Panc1 (cell line): ENCODE data around the gene PDZD4. TPM values are rescaled to one million over a fixed set of nuclear protein-coding genes. Genes with fewer than 3 reads are reported as not detected.

Experiments used
- ATAC-seq: fragments of 200-7000 bp; cut with Tn5 transposase; 2 replicates; pipeline ENCODE4 v1.9.1; 2020; ENCODE audit warnings: mild to moderate bottlenecking, moderate library complexity
- BruUV-seq: library from RNA; stranded (reverse); fragments of 400-500 nt; replicated peaks from 2 replicates; lab custom pipeline; 2021; lab: Mats Ljungman, UMichigan
- CTCF ChIA-PET: fragments of 300-600 bp; sonication (Branson Sonifier 250); formaldehyde crosslinking; loops from one replicate; lab custom pipeline; 2022; ENCODE audit warnings: antibody characterized with exemption; lab: Charles Lee
- POLR2A ChIA-PET: fragments of 300-600 bp; sonication (Branson Sonifier 250); formaldehyde crosslinking; loops from one replicate; lab custom pipeline; 2022; ENCODE audit warnings: antibody characterized with exemption; lab: Charles Lee
- DNase-seq: peaks from one replicate; pipeline ENCODE4 v3.0.0-alpha.2; 2010; ENCODE audit warnings: low read depth, low spot score
- H3K27ac ChIP-seq: 2 replicates; pipeline ENCODE4 v1.5.1; 2011; ENCODE audit warnings: mild to moderate bottlenecking, low read length, inconsistent platforms
- H3K27me3 ChIP-seq: fragments of 200-500 bp; sonication (Bioruptor generic); 2 replicates; pipeline ENCODE4 v1.6.0; 2014; ENCODE audit warnings: low read length, inconsistent platforms; ENCODE audit not compliant: control insufficient read depth, insufficient read depth
- H3K36me3 ChIP-seq: fragments of 200-500 bp; sonication (Bioruptor generic); 2 replicates; pipeline ENCODE4 v1.5.1; 2014; ENCODE audit warnings: inconsistent platforms, mild to moderate bottlenecking, low read length, moderate library complexity; ENCODE audit not compliant: control insufficient read depth, insufficient read depth
- H3K4me1 ChIP-seq: 2 replicates; pipeline ENCODE4 v1.5.1; 2011; ENCODE audit warnings: inconsistent platforms, mild to moderate bottlenecking, low read length, moderate library complexity; ENCODE audit not compliant: control insufficient read depth, insufficient read depth
- H3K4me3 ChIP-seq, 2 experiments: 2 replicates each; pipeline ENCODE4 v1.5.1; 2011 to 2012; ENCODE audit warnings: low read depth in 2 of 2, low read length in 2 of 2, mild to moderate bottlenecking in 2 of 2, inconsistent platforms in 1 of 2, moderate library complexity in 1 of 2
- H3K9me3 ChIP-seq: fragments of 200-500 bp; sonication (Bioruptor generic); 2 replicates; pipeline ENCODE4 v1.5.1; 2014; ENCODE audit warnings: low read depth, mild to moderate bottlenecking, inconsistent platforms, low read length, moderate library complexity; ENCODE audit not compliant: control insufficient read depth, insufficient read depth
- POLR2AphosphoS5 ChIP-seq: IDR thresholded peaks from 2 replicates; pipeline ENCODE4 v1.6.1; 2012; ENCODE audit warnings: mild to moderate bottlenecking, low read depth, low read length, moderate library complexity
- SIN3A ChIP-seq: IDR thresholded peaks from 2 replicates; pipeline ENCODE4 v1.6.1; 2012; ENCODE audit warnings: low read depth, mild to moderate bottlenecking, low read length, moderate library complexity, borderline replicate concordance; ENCODE audit not compliant: insufficient read depth
- TCF7L2 ChIP-seq: IDR thresholded peaks from 2 replicates; pipeline ENCODE4 v1.6.1; 2011; ENCODE audit warnings: mild to moderate bottlenecking, low read depth, low read length, inconsistent platforms
- in situ Hi-C: cut with HindIII; loops from 2 replicates; pipeline ENCODE4 v1.10.0; 2016; ENCODE audit warnings: low sequenced_read_pairs, low pct_unique_long_range_greater_than_20kb
- intact Hi-C: fragments of 100-400 bp; cut with micrococcal nuclease; formaldehyde crosslinking; loops from one replicate; pipeline ENCODE4 v1.10.0; 2022; ENCODE audit not compliant: unreplicated experiment
- total RNA-seq: library from RNA; stranded (reverse); gene quantifications from one replicate; pipeline ENCODE4 v1.2.1, GENCODE V29; 2021; ENCODE audit not compliant: unreplicated experiment
- TF ChIP-seq, protein P1 (sequence below): fragments of 450-650 bp; IDR thresholded peaks from 2 replicates; pipeline ENCODE4 v1.5.1; 2017; ENCODE audit warnings: mild to moderate bottlenecking
- TF ChIP-seq, protein P2 (sequence below), 2 experiments: IDR thresholded peaks; 2 replicates each; pipeline ENCODE4 v1.6.1; 2011 to 2012; ENCODE audit warnings: low read depth in 2 of 2, control low read depth in 1 of 2, low read length in 1 of 2, mild to moderate bottlenecking in 1 of 2, moderate library complexity in 1 of 2; ENCODE audit not compliant: insufficient read depth in 1 of 2

PDZD4 gene
- total RNA-seq, 1 experiment from 2014 or later: 37.2 TPM

DNA sequence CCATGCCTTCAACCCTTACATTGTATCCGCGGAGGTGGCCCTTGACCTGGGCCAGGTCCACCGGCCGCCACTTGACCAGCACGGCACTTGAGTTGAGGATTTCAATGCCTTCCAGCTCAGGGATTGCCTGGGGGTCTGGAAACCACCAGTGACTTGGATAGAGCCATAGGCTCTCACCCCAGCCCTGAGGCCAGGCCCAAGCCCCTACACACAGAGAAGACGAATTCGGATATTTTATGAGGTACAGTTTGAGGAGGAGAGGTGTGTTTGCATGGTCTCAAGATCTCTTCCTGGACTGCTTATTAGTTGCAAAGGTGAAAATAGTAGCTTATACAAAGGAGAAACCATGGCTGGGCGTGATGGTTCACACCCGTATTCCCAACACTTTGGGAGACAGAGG is 35.3 kb upstream of the PDZD4 start:
- ATAC-seq (no peak), DNase-seq (no peak)
- no peaks in the 10 kb centered on the region for H3K9me3 ChIP-seq
- no peaks in the 10 kb centered on the region for H3K4me1 ChIP-seq
- H3K36me3 ChIP-seq: no peaks in the 10 kb centered on the region
- intact Hi-C loops: no loop called here
- CTCF ChIA-PET: no interaction called here
- no peak overlapping the region for H3K4me3 ChIP-seq
- no peak overlapping the region for H3K27ac ChIP-seq
- POLR2A ChIA-PET: no interaction called here
- no peak for TF ChIP-seq SIN3A
- TF ChIP-seq, protein P1, sequence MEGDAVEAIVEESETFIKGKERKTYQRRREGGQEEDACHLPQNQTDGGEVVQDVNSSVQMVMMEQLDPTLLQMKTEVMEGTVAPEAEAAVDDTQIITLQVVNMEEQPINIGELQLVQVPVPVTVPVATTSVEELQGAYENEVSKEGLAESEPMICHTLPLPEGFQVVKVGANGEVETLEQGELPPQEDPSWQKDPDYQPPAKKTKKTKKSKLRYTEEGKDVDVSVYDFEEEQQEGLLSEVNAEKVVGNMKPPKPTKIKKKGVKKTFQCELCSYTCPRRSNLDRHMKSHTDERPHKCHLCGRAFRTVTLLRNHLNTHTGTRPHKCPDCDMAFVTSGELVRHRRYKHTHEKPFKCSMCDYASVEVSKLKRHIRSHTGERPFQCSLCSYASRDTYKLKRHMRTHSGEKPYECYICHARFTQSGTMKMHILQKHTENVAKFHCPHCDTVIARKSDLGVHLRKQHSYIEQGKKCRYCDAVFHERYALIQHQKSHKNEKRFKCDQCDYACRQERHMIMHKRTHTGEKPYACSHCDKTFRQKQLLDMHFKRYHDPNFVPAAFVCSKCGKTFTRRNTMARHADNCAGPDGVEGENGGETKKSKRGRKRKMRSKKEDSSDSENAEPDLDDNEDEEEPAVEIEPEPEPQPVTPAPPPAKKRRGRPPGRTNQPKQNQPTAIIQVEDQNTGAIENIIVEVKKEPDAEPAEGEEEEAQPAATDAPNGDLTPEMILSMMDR: no peak
- no peak for TF ChIP-seq TCF7L2
- no peak for TF ChIP-seq POLR2AphosphoS5
- TF ChIP-seq, protein P2, sequence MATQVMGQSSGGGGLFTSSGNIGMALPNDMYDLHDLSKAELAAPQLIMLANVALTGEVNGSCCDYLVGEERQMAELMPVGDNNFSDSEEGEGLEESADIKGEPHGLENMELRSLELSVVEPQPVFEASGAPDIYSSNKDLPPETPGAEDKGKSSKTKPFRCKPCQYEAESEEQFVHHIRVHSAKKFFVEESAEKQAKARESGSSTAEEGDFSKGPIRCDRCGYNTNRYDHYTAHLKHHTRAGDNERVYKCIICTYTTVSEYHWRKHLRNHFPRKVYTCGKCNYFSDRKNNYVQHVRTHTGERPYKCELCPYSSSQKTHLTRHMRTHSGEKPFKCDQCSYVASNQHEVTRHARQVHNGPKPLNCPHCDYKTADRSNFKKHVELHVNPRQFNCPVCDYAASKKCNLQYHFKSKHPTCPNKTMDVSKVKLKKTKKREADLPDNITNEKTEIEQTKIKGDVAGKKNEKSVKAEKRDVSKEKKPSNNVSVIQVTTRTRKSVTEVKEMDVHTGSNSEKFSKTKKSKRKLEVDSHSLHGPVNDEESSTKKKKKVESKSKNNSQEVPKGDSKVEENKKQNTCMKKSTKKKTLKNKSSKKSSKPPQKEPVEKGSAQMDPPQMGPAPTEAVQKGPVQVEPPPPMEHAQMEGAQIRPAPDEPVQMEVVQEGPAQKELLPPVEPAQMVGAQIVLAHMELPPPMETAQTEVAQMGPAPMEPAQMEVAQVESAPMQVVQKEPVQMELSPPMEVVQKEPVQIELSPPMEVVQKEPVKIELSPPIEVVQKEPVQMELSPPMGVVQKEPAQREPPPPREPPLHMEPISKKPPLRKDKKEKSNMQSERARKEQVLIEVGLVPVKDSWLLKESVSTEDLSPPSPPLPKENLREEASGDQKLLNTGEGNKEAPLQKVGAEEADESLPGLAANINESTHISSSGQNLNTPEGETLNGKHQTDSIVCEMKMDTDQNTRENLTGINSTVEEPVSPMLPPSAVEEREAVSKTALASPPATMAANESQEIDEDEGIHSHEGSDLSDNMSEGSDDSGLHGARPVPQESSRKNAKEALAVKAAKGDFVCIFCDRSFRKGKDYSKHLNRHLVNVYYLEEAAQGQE (IDR thresholded peaks at IDR 0.05; ENCODE audit: insufficient read depth in 1 of 2, low read depth in 2 of 2, low read length in 1 of 2): no peak
- H3K27me3 ChIP-seq: no peaks in the 10 kb centered on the region
- in situ Hi-C loops: no loop called here
- BruUV-seq: no TSS peak

DNA sequence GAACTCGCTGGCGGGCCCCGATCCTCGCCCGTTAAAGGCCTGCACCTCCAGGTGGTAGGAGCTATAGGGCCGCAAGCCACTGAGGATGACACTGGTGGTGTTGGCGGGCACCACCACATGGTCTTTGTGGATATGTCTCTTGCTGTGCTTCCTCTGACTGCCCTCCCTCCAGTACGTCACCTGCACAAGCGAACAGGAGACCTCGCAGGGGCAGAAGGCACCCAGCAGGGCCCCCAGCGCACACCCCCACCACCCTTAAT is 34.9 kb upstream of the PDZD4 start:
- in situ Hi-C loops (no loop called here), intact Hi-C loops (no loop called here)
- TF ChIP-seq SIN3A (no peak), POLR2AphosphoS5 (no peak), TCF7L2 (no peak)
- TF ChIP-seq, protein P2 (IDR thresholded peaks at IDR 0.05; ENCODE audit: insufficient read depth in 1 of 2, low read depth in 2 of 2, low read length in 1 of 2): no peak
- TF ChIP-seq, protein P1: no peak
- Histone ChIP-seq H3K9me3 (no peaks in the 10 kb centered on the region), H3K27ac (no peak overlapping the region), H3K27me3 (no peaks in the 10 kb centered on the region), H3K36me3 (no peaks in the 10 kb centered on the region), H3K4me1 (no peaks in the 10 kb centered on the region), H3K4me3 (no peak overlapping the region)
- ChIA-PET POLR2A (no interaction called here), CTCF (no interaction called here)
- no TSS peak for BruUV-seq
- ATAC-seq (no peak), DNase-seq (no peak)
